ENCODE measurements around the gene PPP1R14D. TPM values are rescaled to one million over a fixed set of nuclear protein-coding genes. Genes with fewer than 3 reads are reported as not detected.

The PPP1R14D gene
- total RNA-seq, 1 experiment from 2014 or later, result 0.65 TPM

Other genes starting within 250 kb of the PPP1R14D start
- gene KNL1, start 234.5 kb downstream of the PPP1R14D start, total RNA-seq (2021), result 16.2 and 27.5 TPM in 2 replicates
- gene RAD51, start 133.5 kb downstream of the PPP1R14D start, total RNA-seq (2021), result 19.8 and 22.5 TPM in 2 replicates
- gene RMDN3, start 73.5 kb downstream of the PPP1R14D start, total RNA-seq (2021), result 15.7 and 19.8 TPM in 2 replicates
- gene GCHFR, start 64.6 kb downstream of the PPP1R14D start, total RNA-seq (2021), result 1.2 and 1.5 TPM in 2 replicates
- gene C15orf62, start 58.7 kb downstream of the PPP1R14D start, total RNA-seq (2021), result 0.23 and 0.33 TPM in 2 replicates
- gene ZFYVE19, start 21.6 kb downstream of the PPP1R14D start, total RNA-seq (2021), result 32.6 and 33.1 TPM in 2 replicates
- gene DNAJC17, start 21.2 kb downstream of the PPP1R14D start, total RNA-seq (2021), result 27.4 and 33.0 TPM in 2 replicates
- 141 and 180 TPM in 2 replicates for gene SPINT1, start 15.3 kb upstream of the PPP1R14D start, total RNA-seq (2021)
- gene RHOV, start 45.5 kb upstream of the PPP1R14D start, total RNA-seq (2021), result 1.4 and 4.1 TPM in 2 replicates
- gene VPS18, start 65.7 kb upstream of the PPP1R14D start, total RNA-seq (2021), result 9.6 and 9.9 TPM in 2 replicates
- gene DLL4, start 100.6 kb upstream of the PPP1R14D start, total RNA-seq (2021), result 0.48 and 0.55 TPM in 2 replicates
- 5.3 and 8.6 TPM in 2 replicates for gene CHAC1, start 124.8 kb upstream of the PPP1R14D start, total RNA-seq (2021)